ENCODE data around the gene CRMP1.

Gene CRMP1

DNA sequence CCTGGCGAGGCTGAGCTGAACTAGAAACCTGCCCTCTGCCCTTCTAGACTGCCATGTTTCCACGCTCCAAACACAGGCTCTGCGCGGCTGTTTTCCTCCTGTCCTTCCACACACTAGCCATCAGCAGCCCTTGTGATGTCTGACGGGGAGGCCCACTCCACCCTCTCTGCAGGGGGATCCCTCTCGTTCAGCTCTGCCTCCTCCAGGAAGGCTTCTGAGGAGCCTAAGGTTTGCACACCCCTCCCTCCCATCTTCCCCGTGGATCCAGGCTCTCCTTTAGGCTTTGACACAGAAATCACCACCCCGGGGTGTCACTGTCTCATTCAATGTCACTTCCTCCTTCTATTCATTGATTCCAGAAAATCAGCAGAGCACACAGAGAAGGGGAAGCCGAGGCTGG, 38.6 kb upstream of the CRMP1 start:
- TF ChIP-seq, protein P1, sequence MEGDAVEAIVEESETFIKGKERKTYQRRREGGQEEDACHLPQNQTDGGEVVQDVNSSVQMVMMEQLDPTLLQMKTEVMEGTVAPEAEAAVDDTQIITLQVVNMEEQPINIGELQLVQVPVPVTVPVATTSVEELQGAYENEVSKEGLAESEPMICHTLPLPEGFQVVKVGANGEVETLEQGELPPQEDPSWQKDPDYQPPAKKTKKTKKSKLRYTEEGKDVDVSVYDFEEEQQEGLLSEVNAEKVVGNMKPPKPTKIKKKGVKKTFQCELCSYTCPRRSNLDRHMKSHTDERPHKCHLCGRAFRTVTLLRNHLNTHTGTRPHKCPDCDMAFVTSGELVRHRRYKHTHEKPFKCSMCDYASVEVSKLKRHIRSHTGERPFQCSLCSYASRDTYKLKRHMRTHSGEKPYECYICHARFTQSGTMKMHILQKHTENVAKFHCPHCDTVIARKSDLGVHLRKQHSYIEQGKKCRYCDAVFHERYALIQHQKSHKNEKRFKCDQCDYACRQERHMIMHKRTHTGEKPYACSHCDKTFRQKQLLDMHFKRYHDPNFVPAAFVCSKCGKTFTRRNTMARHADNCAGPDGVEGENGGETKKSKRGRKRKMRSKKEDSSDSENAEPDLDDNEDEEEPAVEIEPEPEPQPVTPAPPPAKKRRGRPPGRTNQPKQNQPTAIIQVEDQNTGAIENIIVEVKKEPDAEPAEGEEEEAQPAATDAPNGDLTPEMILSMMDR (IDR thresholded peaks at IDR 0.05; ENCODE audit: extremely low read depth, missing control alignments) = no peak
- no peak for DNase-seq (ENCODE audit: low spot score)

DNA sequence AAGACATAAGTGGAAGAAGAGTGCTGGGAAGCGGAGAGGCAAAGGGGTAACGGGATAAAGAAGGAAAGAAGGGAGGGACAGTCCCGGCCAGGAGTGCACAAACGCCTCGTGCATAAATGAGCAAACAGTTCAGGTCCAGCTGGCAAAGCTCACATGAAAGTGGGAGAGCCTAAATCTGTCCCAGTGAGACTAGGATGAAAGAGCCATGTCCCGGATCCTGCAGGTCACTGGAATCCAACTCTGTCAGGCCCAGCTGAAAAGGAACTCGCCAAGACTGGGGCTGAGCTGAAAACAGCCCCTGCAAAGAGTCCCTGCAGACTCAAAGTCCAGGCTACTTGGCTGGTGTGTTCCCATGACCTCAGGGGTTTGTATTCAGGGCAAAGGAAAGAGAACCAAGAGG, 38.0 kb upstream of the CRMP1 start:
- DNase-seq (ENCODE audit: low spot score) = no peak
- TF ChIP-seq, protein P1 (IDR thresholded peaks at IDR 0.05; ENCODE audit: extremely low read depth, missing control alignments) = no peak

DNA sequence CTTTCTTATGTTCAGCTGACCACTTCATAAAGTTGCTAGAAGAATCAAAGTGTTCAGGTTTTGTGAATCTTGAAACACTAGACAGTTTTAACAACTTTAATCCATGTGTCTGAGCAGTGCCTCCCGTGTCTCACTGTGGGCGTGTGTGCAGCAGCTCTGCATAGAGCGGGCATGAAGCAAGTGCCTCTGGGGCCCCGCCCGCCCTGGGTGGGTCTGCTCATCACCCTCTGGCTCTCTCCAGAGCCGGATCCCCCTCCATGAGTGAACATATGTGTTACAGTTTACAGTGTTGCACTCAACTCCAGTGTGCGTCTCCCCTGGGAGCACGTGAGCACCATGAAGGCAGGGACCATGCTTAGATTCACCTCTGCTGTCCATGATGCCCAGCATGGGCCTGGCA, 37.6 kb upstream of the CRMP1 start:
- TF ChIP-seq, protein P1 (IDR thresholded peaks at IDR 0.05; ENCODE audit: extremely low read depth, missing control alignments) = no peak

DNA sequence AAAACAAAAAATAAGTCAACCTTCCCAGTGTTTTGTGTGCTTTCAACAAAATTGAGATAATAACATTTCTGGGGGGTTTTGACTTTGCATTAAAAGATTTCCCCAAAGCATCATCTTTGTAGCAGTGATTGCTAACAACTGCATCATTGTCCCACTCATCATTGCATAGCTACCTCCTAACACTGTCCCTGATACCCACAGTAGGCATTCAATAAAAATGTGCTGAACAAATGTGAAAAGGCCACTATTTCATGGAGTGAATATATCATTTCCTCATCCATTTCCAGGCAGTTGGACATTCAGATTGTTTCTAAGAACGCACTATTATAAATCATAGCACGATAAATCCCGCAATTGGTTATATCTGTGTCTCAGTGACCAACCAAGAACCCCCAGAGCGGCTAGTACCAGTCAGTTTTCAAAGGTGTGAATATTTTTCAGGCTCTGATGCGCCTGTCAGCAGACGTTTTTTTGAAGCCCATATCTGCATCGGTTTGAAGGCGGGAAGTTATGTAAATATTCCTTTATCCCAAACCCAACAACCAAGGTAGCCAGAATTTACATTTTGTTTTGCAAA, 36.0 kb upstream of the CRMP1 start:
- DNase-seq (ENCODE audit: low spot score) = no peak
- TF ChIP-seq, protein P1 (IDR thresholded peaks at IDR 0.05; ENCODE audit: extremely low read depth, missing control alignments) = no peak

More for the DNA sequence above, 37.6 kb upstream of the CRMP1 start:
- no peak for DNase-seq (ENCODE audit: low spot score)

DNA sequence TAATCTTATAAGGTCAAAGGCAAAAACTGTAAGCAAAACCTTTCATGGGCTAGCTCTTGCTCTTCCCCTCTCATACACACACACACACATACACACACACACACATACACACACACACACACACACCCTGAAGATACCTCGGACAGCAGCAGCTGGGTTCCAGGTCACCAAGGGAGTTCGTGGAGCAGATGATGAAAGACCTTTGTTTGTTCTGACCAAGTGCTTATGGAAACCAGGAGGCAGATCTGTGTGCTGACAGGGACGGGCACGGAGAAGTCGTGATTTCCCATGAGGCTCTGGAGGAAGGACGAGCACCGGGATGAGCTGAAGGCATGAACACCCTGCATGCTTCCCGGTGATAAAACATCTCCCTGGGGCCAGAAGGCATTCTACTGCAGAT, 35.4 kb upstream of the CRMP1 start:
- no peak for DNase-seq (ENCODE audit: low spot score)
- TF ChIP-seq, protein P1 (IDR thresholded peaks at IDR 0.05; ENCODE audit: extremely low read depth, missing control alignments) = no peak

DNA sequence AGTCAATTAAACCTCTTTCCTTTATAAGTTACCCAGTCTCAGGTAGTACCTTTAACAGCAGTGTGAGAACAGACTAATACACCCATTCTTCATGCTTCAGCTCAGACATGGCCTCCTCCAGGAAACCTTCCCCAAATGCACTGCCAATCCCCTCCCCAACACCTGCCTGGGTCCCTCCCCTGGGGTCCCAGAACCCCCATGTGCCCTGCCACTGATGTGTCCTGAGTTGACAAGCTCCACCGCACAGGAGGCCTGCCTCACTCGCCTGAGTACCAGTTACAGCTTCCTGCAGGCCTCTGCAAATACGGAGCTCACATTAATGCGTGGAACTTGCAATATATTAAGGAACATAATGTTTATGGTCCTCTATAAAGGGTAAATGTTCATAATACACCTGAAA, 34.9 kb upstream of the CRMP1 start:
- TF ChIP-seq, protein P1 (IDR thresholded peaks at IDR 0.05; ENCODE audit: extremely low read depth, missing control alignments) = no peak
- DNase-seq (ENCODE audit: low spot score) = no peak

DNA sequence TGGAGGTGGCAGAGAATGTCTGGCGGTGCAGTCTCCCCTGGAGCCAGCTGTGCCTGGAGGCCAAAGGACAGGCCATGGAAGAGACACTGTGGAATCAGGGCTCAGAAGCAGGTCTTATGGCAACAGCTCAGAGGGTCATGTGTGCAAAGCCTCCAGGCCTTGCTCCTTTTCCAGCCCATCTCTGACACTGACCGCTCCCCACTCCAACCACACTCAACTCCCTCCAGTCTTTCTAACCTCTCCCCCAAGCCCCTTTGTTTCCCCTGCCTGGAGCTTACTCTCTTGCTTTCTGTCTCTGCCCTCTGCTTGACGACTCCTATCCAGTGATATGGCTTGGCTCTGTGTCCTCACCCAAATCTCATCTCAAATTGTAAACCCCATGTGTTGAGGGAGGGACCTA, 34.2 kb upstream of the CRMP1 start:
- DNase-seq (ENCODE audit: low spot score) = no peak
- TF ChIP-seq, protein P1 (IDR thresholded peaks at IDR 0.05; ENCODE audit: extremely low read depth, missing control alignments) = no peak
